Heart left ventricle (tissue), 16 donors: ENCODE measurements around the gene STK33. TPM values are rescaled to one million over a fixed set of nuclear protein-coding genes. Genes with fewer than 3 reads are reported as not detected.

Experiments used
- ATAC-seq, 4 donors: fragments of 200-7000 bp; cut with Tn5 transposase; one replicate each; pipeline ENCODE4 v1.9.1; 2020 to 2022; ENCODE audit warnings: moderate library complexity in 4 of 4, mild to moderate bottlenecking in 3 of 4, moderate number of reproducible peaks in 1 of 4
- DNase-seq, 5 donors: peaks; one replicate each; pipeline ENCODE4 v3.0.0-alpha.2; 2020
- H3K27ac ChIP-seq, 12 donors: fragments of 200-600 bp; sonication (generic) in 4 of 12; one replicate each; pipeline versions ENCODE4 v1.5.0 to v1.8.0; 2016 to 2022; ENCODE audit warnings: mild to moderate bottlenecking in 2 of 12
- H3K27me3 ChIP-seq, 9 donors: fragments of 200-600 bp; sonication (generic) in 2 of 9; one replicate each; pipeline versions ENCODE4 v1.5.1 to v1.8.0; 2016 to 2022; ENCODE audit warnings: mild to moderate bottlenecking in 3 of 9
- H3K36me3 ChIP-seq, 9 donors: fragments of 200-600 bp; sonication (generic) in 2 of 9; one replicate each; pipeline versions ENCODE4 v1.5.0 to v1.8.0; 2018 to 2022; ENCODE audit warnings: mild to moderate bottlenecking in 2 of 9
- H3K4me1 ChIP-seq, 12 donors: fragments of 200-600 bp; sonication (generic) in 4 of 12; one replicate each; pipeline versions ENCODE4 v1.5.0 to v1.8.0; 2016 to 2022; ENCODE audit warnings: mild to moderate bottlenecking in 3 of 12
- H3K4me3 ChIP-seq, 12 donors: fragments of 200-600 bp; sonication (generic) in 4 of 12; one replicate each; pipeline versions ENCODE4 v1.5.0 to v1.8.0; 2017 to 2022; ENCODE audit warnings: mild to moderate bottlenecking in 9 of 12, moderate library complexity in 4 of 12
- H3K9me3 ChIP-seq, 12 donors: fragments of 200-600 bp; sonication (generic) in 4 of 12; one replicate each; pipeline versions ENCODE4 v1.5.0 to v1.8.0; 2016 to 2022; ENCODE audit warnings: mild to moderate bottlenecking in 1 of 12
- POLR2A ChIP-seq, 2 donors: fragments of 450-650 bp; IDR thresholded peaks; one replicate each; pipeline ENCODE4 v1.6.1; 2017; ENCODE audit warnings: antibody characterized with exemption in 2 of 2, mild to moderate bottlenecking in 2 of 2, moderate library complexity in 2 of 2
- WGBS, 4 donors: extraction: QIAGEN DNeasy Blood & Tissue Kit in 2 of 4; methylation state at CpG; one replicate each; pipeline versions ENCODE4 v1.1.5 to v1.1.7; 2013 to 2018; 5-methylcytosine and 5-hydroxymethylcytosine counted together
- intact Hi-C, 10 donors: fragments of 100-400 bp; cut with DNase I; formaldehyde crosslinking; loops; one replicate each; pipeline versions ENCODE4 v1.11.1 to v1.14.2; 2022
- polyA plus RNA-seq, 2 donors: library from polyadenylated mRNA; stranded (reverse); fragments of 200-250 nt; gene quantifications; one replicate each; pipeline ENCODE4 v1.2.3, GENCODE V29; 2013
- total RNA-seq, 9 donors: library from RNA; depleted of rRNA in 2 of 9; stranded (reverse); fragments of >200 nt in 2 of 9; fragmentation: NEBNext Ultra II Directional in 3 of 9; extraction: Animal tissue kit (Norgen Biotek cat#: 25700) in 3 of 9; gene quantifications; one replicate each; pipeline versions ENCODE4 v1.1.0 to v1.2.4, GENCODE V29; 2016 to 2023
- TF ChIP-seq, protein P1 (sequence below), 12 donors: fragments of 200-600 bp; sonication (generic) in 4 of 12; IDR thresholded peaks; one replicate each; pipeline versions ENCODE4 v1.5.0 to v1.8.0; 2018 to 2022; ENCODE audit warnings: antibody characterized with exemption in 12 of 12, mild to moderate bottlenecking in 5 of 12
- donor health status: ischemic (EF 13 %, LVEDD 7.1; RV severe dilation, severe dysfunction).
- donor health status: healthy with polysubstance abuse.
- donor health status: DM: no; HTN: yes; CAD: no.
- donor health status: DM: no; HTN: no; CAD: no.
- donor health status: ischemic (EF 25% LVEDD 6.9; RV normal size, moderate dysfunction).
- donor health status: ischemic (EF 25% LVEDD 5.7; RV mildly dilated, moderate dysfunction).
- donor health status: healthy.
- donor health status: DM: yes; HTN: yes; CAD: no.
- donor health status: ischemic (EF 35%, LVEDD 5.7; RV mildly dilated, moderate dysfunction).
- donor health status: nonischemic (EF 11% LVEDD 7.7; RV severe dilation, severe dysfunction).
- donor health status: DM: yes; HTN: yes; CAD: no.
- donor health status: PGD.
- donor health status: ischemic (EF 29% LVEDD 5.4; RV normal size, mild dysfunction).
- donor health status: nonischemic (EF 23%, LVEDD 6.1; RV moderate dilation, normal function).

Gene STK33
- total and polyA plus RNA-seq, 11 donors = 9.9 to 41.5 (median 25.3) TPM

DNA sequence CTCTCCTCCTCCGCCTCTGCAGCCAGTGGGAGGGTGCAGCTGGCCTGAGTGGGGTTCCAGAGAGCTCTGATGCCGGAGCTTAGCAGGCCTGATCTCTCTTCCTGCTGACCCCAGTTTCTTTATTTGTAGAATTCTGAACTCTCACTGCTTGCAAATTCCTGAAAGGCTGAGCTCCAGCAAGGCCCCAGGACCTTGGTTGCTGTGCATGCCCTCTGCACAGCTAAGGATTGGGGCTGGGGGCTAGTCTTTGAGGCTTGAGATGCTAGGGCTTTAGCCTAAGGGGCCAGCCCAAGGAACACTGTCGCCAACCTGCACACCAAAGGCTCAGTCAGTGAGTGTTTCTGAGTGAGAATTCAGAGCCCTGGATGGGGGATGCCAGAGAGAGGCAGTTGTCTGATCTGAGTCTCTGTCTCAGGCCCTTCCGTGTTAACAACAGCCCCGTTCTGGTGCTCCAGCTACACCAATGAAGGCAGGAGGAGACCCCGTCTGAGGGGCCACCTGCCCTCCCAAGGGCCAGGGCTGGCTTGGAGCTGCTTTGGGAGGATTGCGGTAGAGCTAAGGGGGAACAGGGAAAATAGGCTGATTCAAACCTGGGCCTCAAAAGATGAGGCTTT is 224.3 kb downstream of the STK33 start:
- TF ChIP-seq, protein P1, sequence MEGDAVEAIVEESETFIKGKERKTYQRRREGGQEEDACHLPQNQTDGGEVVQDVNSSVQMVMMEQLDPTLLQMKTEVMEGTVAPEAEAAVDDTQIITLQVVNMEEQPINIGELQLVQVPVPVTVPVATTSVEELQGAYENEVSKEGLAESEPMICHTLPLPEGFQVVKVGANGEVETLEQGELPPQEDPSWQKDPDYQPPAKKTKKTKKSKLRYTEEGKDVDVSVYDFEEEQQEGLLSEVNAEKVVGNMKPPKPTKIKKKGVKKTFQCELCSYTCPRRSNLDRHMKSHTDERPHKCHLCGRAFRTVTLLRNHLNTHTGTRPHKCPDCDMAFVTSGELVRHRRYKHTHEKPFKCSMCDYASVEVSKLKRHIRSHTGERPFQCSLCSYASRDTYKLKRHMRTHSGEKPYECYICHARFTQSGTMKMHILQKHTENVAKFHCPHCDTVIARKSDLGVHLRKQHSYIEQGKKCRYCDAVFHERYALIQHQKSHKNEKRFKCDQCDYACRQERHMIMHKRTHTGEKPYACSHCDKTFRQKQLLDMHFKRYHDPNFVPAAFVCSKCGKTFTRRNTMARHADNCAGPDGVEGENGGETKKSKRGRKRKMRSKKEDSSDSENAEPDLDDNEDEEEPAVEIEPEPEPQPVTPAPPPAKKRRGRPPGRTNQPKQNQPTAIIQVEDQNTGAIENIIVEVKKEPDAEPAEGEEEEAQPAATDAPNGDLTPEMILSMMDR (IDR thresholded peaks at IDR 0.05) = no peak
- no peak for TF ChIP-seq POLR2A (IDR thresholded peaks at IDR 0.05)
- 78 to 91% (median 87%) methylated on average over 7 of the region's 7 CpGs for WGBS, 4 donors
- no peaks in the 10 kb centered on the region for H3K4me1 ChIP-seq
- H3K27me3 ChIP-seq = no peaks in the 10 kb centered on the region
- no peak overlapping the region for H3K4me3 ChIP-seq
- no peaks in the 10 kb centered on the region for H3K9me3 ChIP-seq
- intact Hi-C loops = no loop called here
- ATAC-seq = no peak
- H3K36me3 ChIP-seq = no peaks in the 10 kb centered on the region
- DNase-seq = no peak
- H3K27ac ChIP-seq = no peak overlapping the region

DNA sequence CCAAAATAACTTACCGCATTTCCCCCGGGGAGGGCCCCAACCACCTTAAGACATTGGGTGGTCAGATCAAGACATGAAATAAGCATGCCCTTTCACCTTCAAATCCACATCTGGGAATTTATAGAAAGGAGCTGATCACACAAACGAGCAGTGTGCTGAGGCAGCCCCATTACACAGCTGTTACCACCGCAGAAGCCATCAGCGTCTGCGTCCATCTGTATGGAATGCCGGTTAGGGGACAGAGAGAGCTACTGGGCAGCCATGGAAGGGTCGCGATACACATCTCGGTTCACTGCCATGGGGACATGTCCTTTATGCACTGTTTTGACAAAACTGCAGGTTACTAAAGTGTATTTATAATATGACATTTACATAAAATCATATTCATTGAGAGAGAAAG is 225.3 kb downstream of the STK33 start:
- Histone ChIP-seq H3K27ac (no peak overlapping the region), H3K4me1 (peaks cover 0 to under 1% (median 0%) of the 10 kb centered on the region in 12 donors), H3K27me3 (no peaks in the 10 kb centered on the region), H3K4me3 (no peak overlapping the region), H3K9me3 (no peaks in the 10 kb centered on the region), H3K36me3 (no peaks in the 10 kb centered on the region)
- DNase-seq (no peak), ATAC-seq (no peak)
- 85 to 90% (median 86%) methylated on average over 10 of the region's 10 CpGs for WGBS, 4 donors
- intact Hi-C loops = no loop called here
- no peak for TF ChIP-seq POLR2A (IDR thresholded peaks at IDR 0.05)
- TF ChIP-seq, protein P1 (IDR thresholded peaks at IDR 0.05) = no peak

DNA sequence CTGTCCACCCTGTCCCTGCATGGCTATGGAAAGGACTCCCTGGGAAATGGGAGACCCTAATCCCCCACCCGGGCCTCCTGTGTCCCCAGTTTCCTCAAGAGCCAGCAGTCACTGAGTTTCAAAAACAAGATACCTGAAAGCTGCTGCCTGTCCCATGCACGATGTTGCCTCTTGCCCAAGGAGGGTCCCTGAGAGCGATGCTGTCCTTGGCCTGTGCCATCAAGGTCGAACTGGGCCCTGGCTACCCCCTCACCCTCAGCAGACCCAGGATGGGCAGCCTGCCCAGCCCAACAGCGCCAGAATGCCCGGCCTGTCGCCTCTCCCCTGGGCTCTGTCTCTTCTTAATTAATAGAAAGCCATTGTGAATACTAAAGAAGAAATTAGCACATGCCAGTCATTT is 225.8 kb downstream of the STK33 start:
- intact Hi-C loops = no loop called here
- Histone ChIP-seq H3K4me3 (no peak overlapping the region), H3K36me3 (no peaks in the 10 kb centered on the region), H3K9me3 (no peaks in the 10 kb centered on the region), H3K4me1 (peaks cover 0 to 6% (median 0%) of the 10 kb centered on the region in 12 donors), H3K27me3 (no peaks in the 10 kb centered on the region), H3K27ac (no peak overlapping the region)
- 59 to 64% (median 62%) methylated on average over 6 to 7 of the region's 7 CpGs for WGBS, 4 donors
- no peak for ATAC-seq
- TF ChIP-seq, protein P1 (IDR thresholded peaks at IDR 0.05) = no peak
- no peak for TF ChIP-seq POLR2A (IDR thresholded peaks at IDR 0.05)
- DNase-seq = no peak

DNA sequence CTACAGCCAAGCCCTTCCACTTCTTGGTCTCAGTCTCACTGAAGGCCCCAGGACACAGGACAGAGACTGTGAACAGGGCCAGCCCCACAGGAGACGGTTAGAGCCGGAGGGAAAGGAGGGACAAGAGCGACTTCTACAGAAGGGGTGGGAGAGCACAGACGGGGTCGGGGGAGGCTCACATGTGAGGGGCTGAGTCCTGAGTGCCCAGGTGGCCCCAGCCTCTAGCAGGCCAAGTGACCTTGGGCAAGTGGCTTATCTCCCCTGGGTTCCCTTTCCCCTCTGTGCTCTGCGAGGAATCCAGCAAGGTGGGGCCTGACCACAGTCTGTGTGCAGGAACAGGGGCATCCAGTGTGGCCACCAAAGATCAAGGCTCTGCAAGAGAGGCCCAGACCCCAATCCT is 227.7 kb downstream of the STK33 start:
- Histone ChIP-seq H3K27me3 (no peaks in the 10 kb centered on the region), H3K4me1 (peaks cover 0 to 6% (median 0%) of the 10 kb centered on the region in 12 donors), H3K4me3 (no peak overlapping the region), H3K36me3 (no peaks in the 10 kb centered on the region), H3K27ac (no peak overlapping the region), H3K9me3 (no peaks in the 10 kb centered on the region)
- no peak for TF ChIP-seq POLR2A (IDR thresholded peaks at IDR 0.05)
- TF ChIP-seq, protein P1 (IDR thresholded peaks at IDR 0.05) = no peak
- intact Hi-C loops = no loop called here
- ATAC-seq (no peak), DNase-seq (no peak)
- WGBS, 4 donors = 87 to 95% (median 90%) methylated on average over 6 of the region's 6 CpGs
